22Rv1 (cell line): ENCODE data around the gene RBBP6.

Experiments
- H3K27ac ChIP-seq: fragments of 450-650 bp; 2 replicates; pipeline ENCODE4 v1.5.1; 2017
- ZFX ChIP-seq: fragments of 450-650 bp; IDR thresholded peaks from 2 replicates; pipeline ENCODE4 v1.6.1; 2017; ENCODE audit warnings: antibody characterized with exemption, borderline replicate concordance
- TF ChIP-seq, protein P1 (sequence below): fragments of 450-650 bp; IDR thresholded peaks from 2 replicates; pipeline ENCODE4 v1.5.1; 2017; ENCODE audit warnings: mild to moderate bottlenecking

Gene RBBP6

DNA sequence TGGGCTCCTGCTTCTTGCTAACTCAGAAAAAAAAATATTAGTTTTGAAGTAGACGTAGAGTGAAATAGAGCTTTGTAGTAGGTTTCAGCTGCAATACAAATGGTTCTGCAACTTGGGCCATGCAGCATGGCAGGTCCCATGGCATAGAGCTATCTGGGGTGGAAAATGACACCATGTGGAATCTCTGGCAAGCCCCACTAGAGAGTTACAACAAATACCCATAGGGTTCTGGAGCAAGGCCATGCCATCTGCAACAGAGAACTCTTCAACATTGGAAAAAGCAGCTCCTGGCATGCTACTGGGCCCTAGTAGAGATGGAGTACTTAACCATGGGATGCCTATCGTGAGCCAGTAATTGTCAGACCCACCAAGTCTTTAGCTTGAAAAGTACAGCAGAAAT lies 25.3 kb upstream of the RBBP6 start:
- TF ChIP-seq ZFX = no peak
- TF ChIP-seq, protein P1, sequence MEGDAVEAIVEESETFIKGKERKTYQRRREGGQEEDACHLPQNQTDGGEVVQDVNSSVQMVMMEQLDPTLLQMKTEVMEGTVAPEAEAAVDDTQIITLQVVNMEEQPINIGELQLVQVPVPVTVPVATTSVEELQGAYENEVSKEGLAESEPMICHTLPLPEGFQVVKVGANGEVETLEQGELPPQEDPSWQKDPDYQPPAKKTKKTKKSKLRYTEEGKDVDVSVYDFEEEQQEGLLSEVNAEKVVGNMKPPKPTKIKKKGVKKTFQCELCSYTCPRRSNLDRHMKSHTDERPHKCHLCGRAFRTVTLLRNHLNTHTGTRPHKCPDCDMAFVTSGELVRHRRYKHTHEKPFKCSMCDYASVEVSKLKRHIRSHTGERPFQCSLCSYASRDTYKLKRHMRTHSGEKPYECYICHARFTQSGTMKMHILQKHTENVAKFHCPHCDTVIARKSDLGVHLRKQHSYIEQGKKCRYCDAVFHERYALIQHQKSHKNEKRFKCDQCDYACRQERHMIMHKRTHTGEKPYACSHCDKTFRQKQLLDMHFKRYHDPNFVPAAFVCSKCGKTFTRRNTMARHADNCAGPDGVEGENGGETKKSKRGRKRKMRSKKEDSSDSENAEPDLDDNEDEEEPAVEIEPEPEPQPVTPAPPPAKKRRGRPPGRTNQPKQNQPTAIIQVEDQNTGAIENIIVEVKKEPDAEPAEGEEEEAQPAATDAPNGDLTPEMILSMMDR = no peak

DNA sequence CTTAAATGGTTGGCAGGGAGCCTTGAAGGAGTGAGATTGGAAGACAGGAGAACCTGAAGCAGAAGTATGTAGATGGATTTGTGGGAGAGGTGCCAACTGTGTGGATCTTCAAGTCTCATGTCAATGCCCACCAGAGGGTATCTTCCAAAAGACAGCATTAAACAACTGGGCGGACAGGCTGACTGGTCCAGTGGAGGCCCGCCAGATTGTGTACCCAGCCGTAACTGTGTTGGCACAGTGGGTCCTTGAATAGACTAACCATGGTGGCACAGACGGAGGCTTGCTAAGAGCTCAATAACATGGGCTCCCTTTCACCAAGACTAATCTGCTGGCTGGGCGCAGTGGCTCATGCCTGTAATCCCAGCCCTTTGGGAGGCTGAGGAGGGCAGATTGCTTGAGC lies 24.2 kb upstream of the RBBP6 start:
- H3K27ac ChIP-seq = no peak overlapping the region
- no peak for TF ChIP-seq ZFX
- TF ChIP-seq, protein P1 = no peak

More for the DNA sequence above, 25.3 kb upstream of the RBBP6 start:
- H3K27ac ChIP-seq = no peak overlapping the region

DNA sequence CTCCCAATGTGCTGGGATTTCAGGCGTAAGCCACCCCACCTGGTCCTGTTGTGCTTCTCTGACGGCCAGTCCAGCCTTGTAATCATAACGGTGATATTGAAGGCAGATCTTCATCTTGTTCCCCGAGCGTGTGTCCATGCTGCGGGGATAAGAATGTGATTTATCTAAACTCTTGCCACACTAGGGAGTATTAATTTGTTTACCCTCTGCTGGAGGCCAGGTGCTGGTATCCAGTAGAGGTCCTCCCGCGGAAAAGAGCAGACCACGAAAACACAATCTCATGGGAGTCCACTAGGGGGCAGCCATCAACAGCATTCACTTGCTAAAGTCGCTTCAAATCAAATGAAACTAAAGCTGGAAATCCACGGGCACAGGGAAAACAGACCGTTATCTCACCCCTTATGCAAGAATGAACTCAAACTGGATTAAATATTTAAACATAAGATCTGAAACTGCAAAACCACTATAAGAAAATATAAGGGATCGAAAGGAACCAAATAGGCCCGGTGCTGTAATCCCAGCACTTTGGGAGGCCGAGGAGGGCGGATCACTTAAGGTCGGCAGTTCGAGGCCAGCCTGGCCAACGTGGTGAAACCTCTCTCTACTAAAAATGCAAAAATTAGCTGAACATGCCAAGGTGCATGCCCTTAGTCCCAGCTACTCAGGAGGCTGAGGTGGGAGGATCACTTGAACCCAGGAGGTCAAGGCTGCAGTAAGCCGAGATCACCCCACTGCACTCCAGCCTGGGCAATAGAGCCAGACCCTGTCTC lies 22.3 kb upstream of the RBBP6 start:
- no peak for TF ChIP-seq ZFX
- TF ChIP-seq, protein P1 = peak; percentile 96

DNA sequence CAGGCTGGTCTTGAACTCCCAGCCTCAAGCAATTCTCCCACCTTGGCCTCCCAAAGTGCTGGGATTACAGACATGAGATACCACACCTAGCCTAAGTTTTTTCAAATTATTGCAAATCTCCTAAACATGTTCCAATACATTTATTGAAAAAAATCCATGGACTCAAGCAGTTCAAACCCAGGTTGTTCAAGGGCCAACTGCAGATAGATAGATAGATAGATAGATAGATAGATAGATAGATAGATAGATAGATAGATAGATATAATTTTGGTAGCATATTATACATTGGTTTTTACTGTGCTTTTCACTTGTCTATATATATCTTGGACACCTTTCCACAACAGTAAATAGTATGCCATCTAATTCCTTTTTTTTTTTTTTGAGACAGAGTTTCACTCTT lies 20.9 kb upstream of the RBBP6 start:
- TF ChIP-seq ZFX = no peak
- TF ChIP-seq, protein P1 = no peak

More for the DNA sequence above, 22.3 kb upstream of the RBBP6 start:
- no peak overlapping the region for H3K27ac ChIP-seq

DNA sequence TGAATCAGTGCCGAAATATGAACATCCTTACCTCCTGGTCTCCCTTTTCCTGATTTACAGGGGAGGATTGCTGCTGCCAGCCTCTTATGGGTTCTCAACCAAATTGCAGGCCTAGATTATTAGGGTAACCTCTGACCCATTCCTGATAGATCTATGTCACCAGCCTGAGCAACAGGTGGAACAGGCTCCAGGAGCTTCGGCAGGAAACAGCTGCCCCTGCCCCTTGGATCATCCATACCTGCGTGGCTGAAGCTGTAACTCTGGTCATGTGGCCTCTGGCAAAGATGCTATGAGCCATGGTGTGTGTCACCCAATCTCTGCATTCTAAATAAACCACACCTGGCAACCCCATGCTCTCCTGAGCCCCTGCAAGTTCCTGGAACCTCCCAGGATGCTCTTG lies 18.4 kb upstream of the RBBP6 start:
- H3K27ac ChIP-seq = no peak overlapping the region
- TF ChIP-seq, protein P1 = no peak
- no peak for TF ChIP-seq ZFX

More for the DNA sequence above, 20.9 kb upstream of the RBBP6 start:
- no peak overlapping the region for H3K27ac ChIP-seq

DNA sequence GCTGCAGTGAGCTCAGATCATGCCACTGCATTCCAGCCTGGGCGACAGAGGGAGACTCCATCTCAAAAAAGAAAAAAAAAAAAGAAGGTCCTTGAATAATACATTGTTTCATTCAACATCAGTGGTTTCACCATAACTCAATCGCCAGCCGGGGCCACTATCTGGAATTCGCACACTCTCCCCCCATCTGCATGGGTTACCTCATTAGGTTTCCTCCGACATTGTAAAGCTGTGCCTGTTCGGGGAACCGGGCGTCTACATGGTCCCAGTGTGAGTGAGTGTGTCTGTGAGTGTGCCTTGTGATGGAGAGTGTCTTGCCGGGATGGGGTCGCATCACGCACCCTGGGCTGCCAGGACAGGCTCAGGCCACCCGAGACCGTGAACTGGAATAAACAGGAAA lies 16.6 kb upstream of the RBBP6 start:
- no peak overlapping the region for H3K27ac ChIP-seq
- TF ChIP-seq, protein P1 = no peak
- TF ChIP-seq ZFX = no peak

DNA sequence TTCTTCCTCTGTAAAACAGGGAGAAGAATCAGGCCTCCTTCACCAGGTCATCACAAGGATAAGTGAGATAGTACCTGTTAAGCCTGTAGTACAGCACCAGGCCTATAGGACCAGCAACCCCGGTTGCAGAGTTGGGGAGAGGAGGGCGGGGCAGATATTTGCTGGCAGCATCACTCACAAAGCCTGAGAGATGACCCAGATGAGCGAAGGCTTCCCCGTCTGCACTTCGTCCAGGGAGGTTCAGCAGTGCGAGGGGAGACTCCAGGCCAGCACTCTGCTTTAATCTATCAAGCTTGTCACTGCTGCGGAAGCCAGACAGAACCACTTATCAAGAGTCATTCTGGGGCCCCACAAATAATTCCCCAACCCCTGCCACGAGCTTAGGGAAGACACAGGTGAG lies 15.8 kb upstream of the RBBP6 start:
- TF ChIP-seq ZFX = no peak
- TF ChIP-seq, protein P1 = no peak
- no peak overlapping the region for H3K27ac ChIP-seq
